Measurements from ENCODE around the gene HIGD1A.

GRCh38 chr3:42786212-42786611 is 18.1 kb downstream of the HIGD1A start:
- no peak for TF ChIP-seq GATA2 (IDR thresholded peaks at IDR 0.05; ENCODE audit: low read depth, low read length)
- no peak for TF ChIP-seq GATA3 (IDR thresholded peaks at IDR 0.05; ENCODE audit: low read depth, low read length)

Measured in SH-SY5Y (cell line).